Activated effector memory CD4-positive, alpha-beta T cell treated with Interleukin-2 at 50 U/mL for 16 hours (primary cell): Measurements from ENCODE around the gene ESYT2.
"Not testable (repeated sequence)": the region's sequence is repeated elsewhere in the genome, so short reads cannot be mapped to it uniquely, and the experiment has no call there.

Experiments used
- DNase-seq: peaks from one replicate; pipeline ENCODE4 v3.0.0-alpha.2; 2020

ESYT2 gene

DNA sequence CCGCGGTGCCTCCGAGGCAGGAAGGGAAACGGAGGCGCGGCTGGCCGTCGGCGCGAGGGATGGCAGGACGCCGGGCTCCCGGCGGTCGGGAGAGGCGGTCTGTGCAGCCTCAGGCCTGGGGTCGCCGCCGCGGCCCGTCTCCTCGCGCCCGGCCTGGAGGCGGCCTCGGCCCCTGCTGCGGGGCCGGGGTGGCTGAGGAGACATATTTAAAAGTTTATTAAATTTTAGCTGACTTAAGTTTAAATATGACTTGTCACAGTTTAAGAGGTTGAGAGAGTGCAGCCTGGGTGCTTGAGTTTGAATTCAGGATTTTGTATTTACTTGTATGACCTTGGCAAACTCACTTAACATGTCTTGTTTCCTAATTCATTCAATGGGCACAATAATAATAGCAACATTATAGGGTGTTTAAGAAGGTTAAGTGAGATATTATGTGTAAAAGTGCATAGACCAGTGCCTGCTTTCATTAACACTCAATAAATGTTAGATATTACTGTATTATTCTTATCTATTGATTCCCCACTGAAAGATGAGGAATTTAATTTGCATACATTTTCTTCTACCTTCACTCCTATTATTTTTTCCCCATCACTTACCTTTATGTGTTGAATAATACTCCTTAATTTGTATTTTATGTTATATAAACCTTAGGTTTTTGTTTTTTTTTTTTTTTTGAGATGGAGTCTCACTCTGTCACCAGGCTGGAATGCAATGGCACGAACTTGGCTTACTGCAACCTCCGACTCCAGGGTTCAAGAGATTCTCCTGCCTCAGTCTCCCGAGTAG, 27.8 kb upstream of the ESYT2 start:
- DNase-seq, result no peak

GRCh38 chr7:158854681-158855081, 25.4 kb upstream of the ESYT2 start:
- no peak for DNase-seq

GRCh38 chr7:158850545-158851102, 21.3 kb upstream of the ESYT2 start:
- DNase-seq, result no peak

- DNase-seq, result no peak
These were observed 20.6 kb upstream of the ESYT2 start for GRCh38 chr7:158849768-158850544.

- DNase-seq, result no peak
These were observed 20.1 kb upstream of the ESYT2 start for GRCh38 chr7:158849442-158849767.

DNA sequence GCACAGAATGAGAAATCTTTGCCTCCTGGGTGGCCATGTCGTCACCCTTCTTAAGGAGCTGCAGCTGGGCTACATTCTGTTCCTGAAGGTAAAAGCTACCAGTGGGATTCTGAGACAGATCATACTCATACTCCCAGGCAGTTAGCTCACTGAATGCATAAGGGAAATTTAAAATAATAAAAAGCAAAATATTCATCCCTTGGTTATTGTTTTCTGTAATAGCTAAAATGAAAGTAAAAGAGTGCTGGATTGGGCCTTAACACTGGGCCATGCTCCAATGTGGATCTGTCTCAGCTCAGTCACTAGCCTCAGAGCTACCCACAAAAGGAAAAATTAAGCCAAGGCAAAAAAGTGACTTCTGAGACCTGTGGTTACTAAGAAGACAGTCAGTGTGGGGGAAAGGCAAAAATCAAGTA, 18.1 kb upstream of the ESYT2 start:
- no peak for DNase-seq

GRCh38 chr7:158846304-158846703, 17.0 kb upstream of the ESYT2 start:
- DNase-seq, result no peak

GRCh38 chr7:158843771-158844170, 14.5 kb upstream of the ESYT2 start:
- DNase-seq, result no peak

- DNase-seq, result no peak
These were observed 13.2 kb upstream of the ESYT2 start for GRCh38 chr7:158842486-158842885.

GRCh38 chr7:158840604-158841003, 11.3 kb upstream of the ESYT2 start:
- DNase-seq, result no peak

GRCh38 chr7:158839177-158839576, 9.9 kb upstream of the ESYT2 start:
- DNase-seq, result not testable (repeated sequence)

DNA sequence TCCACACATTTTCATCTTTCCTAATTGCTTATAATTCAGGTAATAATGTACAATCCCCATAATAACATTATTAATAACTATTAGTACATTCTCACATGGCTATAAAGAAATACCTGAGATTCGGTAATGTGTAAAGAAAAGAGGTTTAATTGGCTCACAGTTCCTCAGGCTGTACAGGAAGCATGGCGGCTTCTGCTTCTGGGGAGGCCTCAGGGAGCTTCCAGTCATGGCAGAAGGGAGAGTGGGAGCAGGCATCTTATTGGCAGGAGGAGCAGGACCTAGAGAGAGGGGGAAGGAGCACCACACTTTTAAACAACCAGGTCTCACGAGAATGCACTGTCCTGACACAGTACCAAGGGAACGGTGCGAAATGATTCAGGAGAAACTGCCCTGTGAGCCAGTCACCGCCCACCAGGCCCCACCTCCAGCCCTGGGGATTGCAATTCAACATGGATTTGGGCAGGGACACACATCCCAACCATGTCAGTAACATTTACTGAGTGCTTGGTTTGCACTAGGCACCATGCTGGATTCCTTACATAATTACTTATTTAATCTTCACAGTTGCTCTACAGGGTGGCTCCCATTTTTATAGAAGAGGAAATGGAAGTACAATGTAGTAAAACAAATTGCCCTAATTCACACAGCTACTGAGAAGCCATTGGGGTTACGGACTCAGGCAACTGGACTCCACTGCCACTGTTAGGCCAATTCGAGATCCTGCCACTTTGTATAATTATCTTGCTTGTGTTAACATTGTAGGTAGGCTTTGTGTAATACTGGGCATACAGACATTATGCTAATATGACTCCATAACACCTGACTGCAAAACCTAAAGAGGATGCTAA, 8.7 kb upstream of the ESYT2 start:
- DNase-seq, result no peak

- DNase-seq, result no peak
These were observed 7.4 kb upstream of the ESYT2 start for GRCh38 chr7:158836692-158837091.

- DNase-seq, result no peak
These were observed 5.8 kb upstream of the ESYT2 start for GRCh38 chr7:158834878-158835784.

DNA sequence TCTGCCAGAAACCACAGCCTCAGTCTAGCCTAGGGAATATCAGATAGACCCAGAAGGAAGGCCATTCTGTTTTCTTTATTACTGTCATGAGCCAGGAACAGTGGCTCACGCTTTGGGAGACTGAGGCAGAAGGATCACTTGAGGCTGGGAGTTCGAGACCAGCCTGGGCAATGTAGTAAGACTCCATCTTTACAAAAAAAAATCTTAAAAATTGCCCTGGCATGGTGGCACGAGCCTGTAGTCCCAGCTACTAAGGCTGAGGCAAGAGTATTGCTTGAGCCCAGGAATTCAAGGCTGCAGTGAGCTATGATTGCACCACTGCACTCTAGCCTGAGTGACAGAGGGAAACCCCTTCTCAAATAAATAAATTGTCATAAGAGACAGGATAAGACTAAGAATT, 3.7 kb upstream of the ESYT2 start:
- DNase-seq, result no peak

DNA sequence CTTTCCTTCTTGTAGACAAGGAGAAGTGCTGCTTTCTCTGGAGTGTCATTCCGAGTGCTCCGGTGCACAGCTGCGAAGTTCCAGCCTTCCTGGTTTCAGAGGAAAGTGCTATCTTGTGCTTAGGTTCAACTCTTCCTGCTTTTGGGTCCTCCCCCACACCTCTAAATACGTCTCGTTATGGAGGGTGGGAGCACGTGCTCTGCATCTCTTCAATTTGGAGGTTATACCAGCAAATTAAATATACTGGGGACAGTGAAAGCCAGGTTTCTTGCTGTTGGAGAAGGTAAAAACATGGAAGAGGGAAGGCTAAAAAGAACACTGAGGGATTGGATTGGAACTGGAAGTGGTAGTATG, 2.4 kb upstream of the ESYT2 start:
- no peak for DNase-seq

DNA sequence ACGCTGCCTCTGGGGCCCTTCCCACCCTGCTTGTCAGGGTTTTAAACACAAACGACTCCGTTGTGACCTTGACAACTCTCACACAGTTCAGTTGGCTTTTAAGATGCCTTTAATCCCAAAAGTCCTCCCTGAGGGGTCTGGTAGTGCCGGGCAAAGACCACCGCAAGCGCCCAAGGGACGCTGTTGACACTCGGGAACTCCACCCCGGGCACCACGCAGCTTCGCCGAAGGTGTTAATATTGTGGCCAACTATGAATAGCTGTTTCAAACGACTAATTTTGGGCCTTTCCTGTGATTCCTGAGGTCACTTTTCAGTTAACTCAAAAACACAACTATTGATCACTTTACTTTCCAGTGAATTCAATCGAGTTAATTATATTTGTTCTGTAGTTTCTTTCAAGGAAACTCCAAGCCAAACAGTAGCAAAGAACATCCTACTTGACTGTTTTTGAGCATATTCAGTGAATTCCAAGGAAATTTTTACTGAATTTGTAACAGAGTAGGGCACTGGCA, 958 bp upstream of the ESYT2 start:
- no peak for DNase-seq

- peak; percentile 64 for DNase-seq
These were observed 328 bp downstream of the ESYT2 start for GRCh38 chr7:158829021-158829341.

- no peak for DNase-seq
These were observed 932 bp downstream of the ESYT2 start for GRCh38 chr7:158828133-158829020.

DNA sequence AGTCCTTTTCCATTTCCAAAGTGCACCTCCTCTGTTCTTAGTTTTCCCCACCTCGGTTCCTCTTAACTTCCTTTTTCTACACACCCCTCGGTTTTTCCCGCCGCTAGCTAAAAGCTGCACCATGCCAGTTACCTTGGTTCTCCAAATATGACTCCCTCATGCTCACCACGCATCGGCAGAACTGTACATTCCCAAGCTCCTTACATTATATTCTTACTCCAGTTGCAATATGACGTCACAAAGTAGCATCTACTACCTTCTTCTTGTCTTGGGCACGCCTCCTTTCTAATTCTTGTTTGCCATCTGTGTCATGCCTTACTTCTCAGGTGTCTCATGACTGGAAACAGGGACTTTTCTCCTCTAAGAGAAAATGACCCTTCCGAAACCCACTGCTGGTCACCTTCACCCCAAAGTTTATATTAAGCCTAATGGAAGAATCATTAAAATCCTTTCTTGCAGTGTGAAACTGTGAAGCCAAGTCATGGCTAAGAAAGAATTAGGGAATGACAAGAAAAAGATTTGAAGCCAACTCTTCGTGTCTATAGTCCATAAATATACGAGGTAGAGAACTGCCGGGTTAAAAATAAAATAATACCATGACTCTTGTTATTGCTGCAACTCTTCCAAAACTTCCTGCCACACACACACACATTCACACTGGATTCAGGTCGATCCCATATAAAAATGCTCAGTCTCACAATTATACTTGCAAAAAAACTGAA, 1.7 kb downstream of the ESYT2 start:
- no peak for DNase-seq
